ENCODE measurements around the gene DYNLT2. TPM values are rescaled to one million over a fixed set of nuclear protein-coding genes. Genes with fewer than 3 reads are reported as not detected.

DYNLT2 gene
- total and polyA plus RNA-seq, 2 of the 13 experiments (the other 11 are each of a cell fraction or from before 2014, with no cell fraction given) = 2.1 to 4.3 TPM

DNA sequence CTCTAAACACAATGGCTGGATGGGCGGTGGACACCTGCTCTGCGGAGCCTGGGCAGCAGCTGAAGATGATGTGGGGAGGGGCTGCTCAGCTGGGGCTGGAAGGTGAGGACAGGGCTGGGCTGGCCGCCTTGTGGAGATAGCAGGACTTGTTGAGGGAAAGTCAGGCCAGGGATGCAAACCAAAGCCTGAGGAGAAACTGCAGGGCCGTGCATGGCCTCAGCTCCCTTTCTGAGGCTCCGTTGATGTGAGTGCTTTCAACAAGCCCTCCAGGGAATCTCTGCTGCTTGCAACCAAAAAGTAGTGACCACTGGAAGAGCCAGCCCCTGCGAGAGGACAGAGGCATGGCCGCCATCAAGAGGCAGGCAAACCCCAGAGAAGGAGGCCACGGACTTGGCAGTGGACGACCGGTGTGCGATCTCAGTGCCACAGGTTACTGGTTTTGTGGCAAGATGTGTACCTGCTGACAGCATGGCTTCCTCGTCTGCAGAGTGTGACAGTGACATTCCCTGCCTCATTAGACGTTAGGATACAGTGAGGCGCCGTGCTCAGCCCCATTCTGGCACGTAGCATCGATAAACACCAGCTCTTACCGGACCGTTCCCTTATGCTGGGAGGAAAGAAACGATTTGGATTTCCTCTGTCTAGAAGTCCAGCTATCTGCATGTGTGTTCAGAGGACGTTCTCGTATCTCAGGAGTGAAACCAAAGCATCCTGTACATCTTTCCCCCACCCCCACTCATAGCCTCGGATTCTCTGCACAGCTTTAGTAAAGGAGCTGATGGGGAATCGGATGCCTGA is 38.0 kb upstream of the DYNLT2 start (continued):
- 0 out of 2 replicates have a peak, but pooled peaks have one; percentile 32 for TF ChIP-seq ZBTB7A (CRISPR knock-in tag; IDR thresholded peaks at IDR 0.05)
- no peak for TF ChIP-seq ZNF501 (CRISPR knock-in tag; IDR thresholded peaks at IDR 0.05)
- no peak for TF ChIP-seq ZNF792 (CRISPR knock-in tag; IDR thresholded peaks at IDR 0.05)
- peak; percentile 89 for TF ChIP-seq TRAFD1 (CRISPR knock-in tag; IDR thresholded peaks at IDR 0.05; ENCODE audit: borderline replicate concordance)
- peak; percentile 28; the same call in 1 of the 2 replicates for TF ChIP-seq ZNF891 (CRISPR knock-in tag; IDR thresholded peaks at IDR 0.05)
- peak; percentile 0; the same call in 1 of the 2 replicates for TF ChIP-seq SSRP1 (CRISPR knock-in tag; IDR thresholded peaks at IDR 0.05)
- TF ChIP-seq ZNF12 (CRISPR knock-in tag; IDR thresholded peaks at IDR 0.05) = 0 out of 2 replicates have a peak, but pooled peaks have one; percentile 2
- peak; percentile 14; the same call in 1 of the 2 replicates for TF ChIP-seq SAFB2 (CRISPR knock-in tag; IDR thresholded peaks at IDR 0.05; ENCODE audit: borderline replicate concordance, low read depth)
- TF ChIP-seq, protein P1, sequence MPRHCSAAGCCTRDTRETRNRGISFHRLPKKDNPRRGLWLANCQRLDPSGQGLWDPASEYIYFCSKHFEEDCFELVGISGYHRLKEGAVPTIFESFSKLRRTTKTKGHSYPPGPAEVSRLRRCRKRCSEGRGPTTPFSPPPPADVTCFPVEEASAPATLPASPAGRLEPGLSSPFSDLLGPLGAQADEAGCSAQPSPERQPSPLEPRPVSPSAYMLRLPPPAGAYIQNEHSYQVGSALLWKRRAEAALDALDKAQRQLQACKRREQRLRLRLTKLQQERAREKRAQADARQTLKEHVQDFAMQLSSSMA (CRISPR knock-in tag; IDR thresholded peaks at IDR 0.05) = peak; percentile 77; the same call in 1 of the 2 replicates
- 0 out of 2 replicates have a peak, but pooled peaks have one; percentile 5 for TF ChIP-seq ZNF101 (CRISPR knock-in tag; IDR thresholded peaks at IDR 0.05; ENCODE audit: borderline replicate concordance, low read depth)
- TF ChIP-seq HNRNPH1 (optimal IDR thresholded peaks at IDR 0.05; ENCODE audit: low read depth, low read length) = peak; percentile 47
- TF ChIP-seq ZNF761 (CRISPR knock-in tag; conservative IDR thresholded peaks at IDR 0.05) = peak; percentile 89; the same call in 1 of the 2 replicates
- TF ChIP-seq ZMAT3 (CRISPR knock-in tag; conservative IDR thresholded peaks at IDR 0.05) = peak; percentile 71; the same call in 1 of the 2 replicates
- no peak for TF ChIP-seq STAT5B (CRISPR knock-in tag; IDR thresholded peaks at IDR 0.05)
- peak; percentile 19; the same call in 1 of the 2 replicates for TF ChIP-seq REPIN1 (CRISPR knock-in tag; IDR thresholded peaks at IDR 0.05; ENCODE audit: borderline replicate concordance, low read depth)
- 0 out of 2 replicates have a peak, but pooled peaks have one; percentile 19 for TF ChIP-seq SMAD9 (CRISPR knock-in tag; IDR thresholded peaks at IDR 0.05)
- TF ChIP-seq, protein P2, sequence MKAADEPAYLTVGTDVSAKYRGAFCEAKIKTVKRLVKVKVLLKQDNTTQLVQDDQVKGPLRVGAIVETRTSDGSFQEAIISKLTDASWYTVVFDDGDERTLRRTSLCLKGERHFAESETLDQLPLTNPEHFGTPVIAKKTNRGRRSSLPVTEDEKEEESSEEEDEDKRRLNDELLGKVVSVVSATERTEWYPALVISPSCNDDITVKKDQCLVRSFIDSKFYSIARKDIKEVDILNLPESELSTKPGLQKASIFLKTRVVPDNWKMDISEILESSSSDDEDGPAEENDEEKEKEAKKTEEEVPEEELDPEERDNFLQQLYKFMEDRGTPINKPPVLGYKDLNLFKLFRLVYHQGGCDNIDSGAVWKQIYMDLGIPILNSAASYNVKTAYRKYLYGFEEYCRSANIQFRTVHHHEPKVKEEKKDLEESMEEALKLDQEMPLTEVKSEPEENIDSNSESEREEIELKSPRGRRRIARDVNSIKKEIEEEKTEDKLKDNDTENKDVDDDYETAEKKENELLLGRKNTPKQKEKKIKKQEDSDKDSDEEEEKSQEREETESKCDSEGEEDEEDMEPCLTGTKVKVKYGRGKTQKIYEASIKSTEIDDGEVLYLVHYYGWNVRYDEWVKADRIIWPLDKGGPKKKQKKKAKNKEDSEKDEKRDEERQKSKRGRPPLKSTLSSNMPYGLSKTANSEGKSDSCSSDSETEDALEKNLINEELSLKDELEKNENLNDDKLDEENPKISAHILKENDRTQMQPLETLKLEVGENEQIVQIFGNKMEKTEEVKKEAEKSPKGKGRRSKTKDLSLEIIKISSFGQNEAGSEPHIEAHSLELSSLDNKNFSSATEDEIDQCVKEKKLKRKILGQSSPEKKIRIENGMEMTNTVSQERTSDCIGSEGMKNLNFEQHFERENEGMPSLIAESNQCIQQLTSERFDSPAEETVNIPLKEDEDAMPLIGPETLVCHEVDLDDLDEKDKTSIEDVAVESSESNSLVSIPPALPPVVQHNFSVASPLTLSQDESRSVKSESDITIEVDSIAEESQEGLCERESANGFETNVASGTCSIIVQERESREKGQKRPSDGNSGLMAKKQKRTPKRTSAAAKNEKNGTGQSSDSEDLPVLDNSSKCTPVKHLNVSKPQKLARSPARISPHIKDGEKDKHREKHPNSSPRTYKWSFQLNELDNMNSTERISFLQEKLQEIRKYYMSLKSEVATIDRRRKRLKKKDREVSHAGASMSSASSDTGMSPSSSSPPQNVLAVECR (CRISPR knock-in tag; IDR thresholded peaks at IDR 0.05; ENCODE audit: borderline replicate concordance) = peak; percentile 52
- 0 out of 2 replicates have a peak, but pooled peaks have one; percentile 84 for TF ChIP-seq ZNF879 (CRISPR knock-in tag; IDR thresholded peaks at IDR 0.05)
- TF ChIP-seq ZNF367 (CRISPR knock-in tag; IDR thresholded peaks at IDR 0.05; ENCODE audit: borderline replicate concordance) = 0 out of 2 replicates have a peak, but pooled peaks have one; percentile 24
- TF ChIP-seq ZBTB8A (CRISPR knock-in tag; IDR thresholded peaks at IDR 0.05; ENCODE audit: borderline replicate concordance, low read depth) = peak; percentile 89; the same call in 1 of the 2 replicates
- TF ChIP-seq ZNF441 (CRISPR knock-in tag; IDR thresholded peaks at IDR 0.05; ENCODE audit: borderline replicate concordance) = 0 out of 2 replicates have a peak, but pooled peaks have one; percentile 41
- TF ChIP-seq ZFP36L1 (CRISPR knock-in tag; IDR thresholded peaks at IDR 0.05) = 0 out of 2 replicates have a peak, but pooled peaks have one; percentile 14
- TF ChIP-seq AGO2 (optimal IDR thresholded peaks at IDR 0.05; ENCODE audit: low read depth, low read length) = peak; percentile 68

Measured in HepG2 (cell line).